CD4-positive, CD25-positive, alpha-beta regulatory T cell (primary cell): Measurements from ENCODE around the gene GNG3. TPM values are rescaled to one million over a fixed set of nuclear protein-coding genes. Genes with fewer than 3 reads are reported as not detected.
"Not testable (repeated sequence)": the region's sequence is repeated elsewhere in the genome, so short reads cannot be mapped to it uniquely, and the experiment has no call there.

Source experiments
- ATAC-seq, 2 donors: fragments of 150-1000 bp; cut with Tn5 transposase; one replicate each; pipeline ENCODE4 v1.10.0; 2021; ENCODE audit warnings: low read depth in 2 of 2, moderate number of reproducible peaks in 2 of 2, moderate library complexity in 1 of 2
- DNase-seq, 3 donors: peaks; one replicate each; pipeline versions ENCODE4 v3.0.0 to v3.0.0-alpha.2; 2012 to 2022; ENCODE audit warnings: mixed read lengths in 1 of 3
- H3K27ac ChIP-seq: one replicate; pipeline ENCODE4 v1.7.0; 2013; ENCODE audit warnings: mild to moderate bottlenecking, low read length; ENCODE audit not compliant: insufficient read depth, poor library complexity, severe bottlenecking
- H3K27me3 ChIP-seq: one replicate; pipeline ENCODE4 v1.7.0; 2013; ENCODE audit warnings: low read length; ENCODE audit not compliant: control insufficient read depth, insufficient read depth
- H3K36me3 ChIP-seq: one replicate; pipeline ENCODE4 v1.7.0; 2013; ENCODE audit warnings: mild to moderate bottlenecking, low read length, moderate library complexity; ENCODE audit not compliant: control insufficient read depth, insufficient read depth
- H3K4me1 ChIP-seq: 2 replicates; pipeline ENCODE4 v1.7.0; 2013; ENCODE audit warnings: mild to moderate bottlenecking, low read length; ENCODE audit not compliant: insufficient read depth, control insufficient read depth, poor library complexity, severe bottlenecking
- H3K4me3 ChIP-seq: one replicate; pipeline ENCODE4 v1.7.0; 2013; ENCODE audit warnings: low read depth, mild to moderate bottlenecking, low read length, moderate library complexity
- H3K9me3 ChIP-seq, 2 experiments: 1 replicate in 1 of 2; 2 replicates in 1 of 2; pipeline ENCODE4 v1.7.0; 2013; ENCODE audit warnings: low read length in 2 of 2, mild to moderate bottlenecking in 1 of 2, moderate library complexity in 1 of 2; ENCODE audit not compliant: control insufficient read depth in 2 of 2
- H3K27ac Mint-ChIP-seq, 3 donors: one replicate each; pipeline ENCODE4 v1.8.0; 2020 to 2022; ENCODE audit warnings: mild to moderate bottlenecking in 3 of 3, mixed read lengths in 3 of 3, moderate library complexity in 2 of 3
- H3K27me3 Mint-ChIP-seq: one replicate; pipeline ENCODE4 v1.8.0; 2022; ENCODE audit warnings: mild to moderate bottlenecking, mixed read lengths
- H3K36me3 Mint-ChIP-seq: one replicate; pipeline ENCODE4 v1.8.0; 2020; ENCODE audit warnings: mixed read lengths
- H3K4me1 Mint-ChIP-seq, 4 donors: one replicate each; pipeline ENCODE4 v1.8.0; 2020 to 2022; ENCODE audit warnings: mixed read lengths in 4 of 4, mild to moderate bottlenecking in 1 of 4
- H3K4me3 Mint-ChIP-seq, 4 donors: one replicate each; pipeline ENCODE4 v1.8.0; 2020 to 2022; ENCODE audit warnings: mild to moderate bottlenecking in 4 of 4, mixed read lengths in 4 of 4, moderate library complexity in 3 of 4
- H3K9me3 Mint-ChIP-seq, 7 donors: one replicate each; pipeline ENCODE4 v1.8.0; 2020 to 2022; ENCODE audit warnings: mixed read lengths in 7 of 7, mild to moderate bottlenecking in 3 of 7, moderate library complexity in 2 of 7
- polyA plus RNA-seq, 4 donors: library from polyadenylated mRNA; unstranded; fragments of 300-500 nt; fragmentation: Illumina TruSeq; gene quantifications; one replicate each; pipeline ENCODE4 v1.2.3, GENCODE V29; 2021
- total RNA-seq: library from RNA; stranded (reverse); gene quantifications from one replicate; pipeline ENCODE4 v1.2.3, GENCODE V29; 2022

Gene GNG3
- total and polyA plus RNA-seq, 5 donors from 2014 or later: 0.21 to 0.72 TPM; not detected in 3

- DNase-seq (no peak), ATAC-seq (no peak)
- peaks cover 16% of the 10 kb centered on the region for H3K36me3 ChIP-seq
- Mint-ChIP-seq H3K27ac (peak overlapping the region in 2 of 3 donors; percentile 90), H3K4me3 (peak overlapping the region; percentile 74 to 100 (median 98)), H3K36me3 (peaks cover 7% of the 10 kb centered on the region), H3K9me3 (no peaks in the 10 kb centered on the region), H3K27me3 (peaks cover 4% of the 10 kb centered on the region), H3K4me1 (peaks cover 8 to 80% (median 36%) of the 10 kb centered on the region in 4 donors)
- H3K27ac ChIP-seq: peak overlapping the region; percentile 24
- no peaks in the 10 kb centered on the region for H3K27me3 ChIP-seq
- H3K4me3 ChIP-seq: no peak overlapping the region
- H3K4me1 ChIP-seq: peaks cover 50% of the 10 kb centered on the region
- H3K9me3 ChIP-seq: no peaks in the 10 kb centered on the region
Observed at GRCh38 chr11:62669420-62670161, 37.9 kb upstream of the GNG3 start.

GRCh38 chr11:62671236-62671607 is 36.3 kb upstream of the GNG3 start:
- Histone ChIP-seq H3K4me3 (peak overlapping the region; percentile 91), H3K9me3 (no peaks in the 10 kb centered on the region), H3K27ac (peak overlapping the region; percentile 84), H3K36me3 (peaks cover 22% of the 10 kb centered on the region), H3K27me3 (no peaks in the 10 kb centered on the region), H3K4me1 (peaks cover 41% of the 10 kb centered on the region)
- no peaks in the 10 kb centered on the region for H3K27me3 Mint-ChIP-seq
- peak; percentile 27 to 32 for ATAC-seq
- H3K36me3 Mint-ChIP-seq: peaks cover 11% of the 10 kb centered on the region
- peak in 1 of 3 donors; percentile 71 for DNase-seq
- no peaks in the 10 kb centered on the region for H3K9me3 Mint-ChIP-seq
- H3K4me3 Mint-ChIP-seq: peak overlapping the region; percentile 97 to 100 (median 99)
- peaks cover 8 to 78% (median 34%) of the 10 kb centered on the region in 4 donors for H3K4me1 Mint-ChIP-seq
- H3K27ac Mint-ChIP-seq: peak overlapping the region; percentile 90 to 99 (median 98)

DNA sequence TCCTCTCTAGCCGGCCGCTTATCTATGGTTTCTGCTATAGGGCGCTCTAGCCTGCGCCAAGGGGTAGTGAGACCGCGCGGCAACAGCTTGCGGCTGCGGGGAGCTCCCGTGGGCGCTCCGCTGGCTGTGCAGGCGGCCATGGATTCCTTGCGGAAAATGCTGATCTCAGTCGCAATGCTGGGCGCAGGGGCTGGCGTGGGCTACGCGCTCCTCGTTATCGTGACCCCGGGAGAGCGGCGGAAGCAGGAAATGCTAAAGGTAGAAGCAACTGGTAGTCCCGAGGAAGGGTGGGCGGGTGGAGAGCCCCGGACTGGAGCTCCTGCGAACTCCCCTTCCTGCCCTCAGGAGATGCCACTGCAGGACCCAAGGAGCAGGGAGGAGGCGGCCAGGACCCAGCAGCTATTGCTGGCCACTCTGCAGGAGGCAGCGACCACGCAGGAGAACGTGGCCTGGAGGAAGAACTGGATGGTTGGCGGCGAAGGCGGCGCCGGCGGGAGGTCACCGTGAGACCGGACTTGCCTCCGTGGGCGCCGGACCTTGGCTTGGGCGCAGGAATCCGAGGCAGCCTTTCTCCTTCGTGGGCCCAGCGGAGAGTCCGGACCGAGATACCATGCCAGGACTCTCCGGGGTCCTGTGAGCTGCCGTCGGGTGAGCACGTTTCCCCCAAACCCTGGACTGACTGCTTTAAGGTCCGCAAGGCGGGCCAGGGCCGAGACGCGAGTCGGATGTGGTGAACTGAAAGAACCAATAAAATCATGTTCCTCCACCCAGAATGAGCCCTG is 35.7 kb upstream of the GNG3 start, which contains the start of the genes LBHD1 and UQCC3:
Gene LBHD1, minus strand, starts transcription at position 660 of the 782 bp plus-strand sequence. CDS start 2,236 bp downstream, outside the sequence.
Gene UQCC3, plus strand, starts transcription at position 66 of the 782 bp plus-strand sequence. Its CDS starts 73 bp downstream, at position 139.
- peaks cover 41% of the 10 kb centered on the region for H3K4me1 ChIP-seq
- Mint-ChIP-seq H3K27me3 (no peaks in the 10 kb centered on the region), H3K9me3 (no peaks in the 10 kb centered on the region), H3K36me3 (peaks cover 13% of the 10 kb centered on the region), H3K27ac (peak within 1 kb of the TSS; percentile 90 to 99 (median 98)), H3K4me3 (peak within 1 kb of the TSS; percentile 97 to 100 (median 99)), H3K4me1 (peaks cover 8 to 74% (median 33%) of the 10 kb centered on the region in 4 donors)
- DNase-seq (peak; percentile 63 to 92 (median 72)), ATAC-seq (peak; percentile 71 to 75)
- no peaks in the 10 kb centered on the region for H3K27me3 ChIP-seq
- H3K27ac ChIP-seq: peak within 1 kb of the TSS; percentile 84
- no peaks in the 10 kb centered on the region for H3K9me3 ChIP-seq
- peaks cover 26% of the 10 kb centered on the region for H3K36me3 ChIP-seq
- peak within 1 kb of the TSS; percentile 91 for H3K4me3 ChIP-seq

GRCh38 chr11:62673196-62673525 is 34.3 kb upstream of the GNG3 start:
- Mint-ChIP-seq H3K4me1 (peaks cover 8 to 74% (median 35%) of the 10 kb centered on the region in 4 donors), H3K27ac (peak overlapping the region in 2 of 3 donors; percentile 82 to 93), H3K4me3 (peak overlapping the region; percentile 83 to 100 (median 98)), H3K36me3 (peaks cover 24% of the 10 kb centered on the region), H3K9me3 (no peaks in the 10 kb centered on the region), H3K27me3 (no peaks in the 10 kb centered on the region)
- Histone ChIP-seq H3K27me3 (no peaks in the 10 kb centered on the region), H3K36me3 (peaks cover 30% of the 10 kb centered on the region), H3K4me1 (peaks cover 42% of the 10 kb centered on the region), H3K9me3 (no peaks in the 10 kb centered on the region), H3K27ac (peak overlapping the region; percentile 84), H3K4me3 (peak overlapping the region; percentile 22)
- ATAC-seq (no peak), DNase-seq (no peak)

GRCh38 chr11:62675415-62675814 is 32.1 kb upstream of the GNG3 start:
- H3K36me3 Mint-ChIP-seq: peaks cover 21% of the 10 kb centered on the region
- peaks cover 4 to 69% (median 35%) of the 10 kb centered on the region in 4 donors for H3K4me1 Mint-ChIP-seq
- not testable (repeated sequence) for DNase-seq, H3K27ac Mint-ChIP-seq, H3K27me3 ChIP-seq, H3K27me3 Mint-ChIP-seq, ATAC-seq, H3K27ac ChIP-seq, H3K4me3 ChIP-seq, H3K9me3 ChIP-seq, H3K9me3 Mint-ChIP-seq
- Histone ChIP-seq H3K36me3 (peaks cover 27% of the 10 kb centered on the region), H3K4me1 (peaks cover 50% of the 10 kb centered on the region)
- peak overlapping the region in 3 of 4 donors; percentile 5 to 97 (median 88) for H3K4me3 Mint-ChIP-seq

DNA sequence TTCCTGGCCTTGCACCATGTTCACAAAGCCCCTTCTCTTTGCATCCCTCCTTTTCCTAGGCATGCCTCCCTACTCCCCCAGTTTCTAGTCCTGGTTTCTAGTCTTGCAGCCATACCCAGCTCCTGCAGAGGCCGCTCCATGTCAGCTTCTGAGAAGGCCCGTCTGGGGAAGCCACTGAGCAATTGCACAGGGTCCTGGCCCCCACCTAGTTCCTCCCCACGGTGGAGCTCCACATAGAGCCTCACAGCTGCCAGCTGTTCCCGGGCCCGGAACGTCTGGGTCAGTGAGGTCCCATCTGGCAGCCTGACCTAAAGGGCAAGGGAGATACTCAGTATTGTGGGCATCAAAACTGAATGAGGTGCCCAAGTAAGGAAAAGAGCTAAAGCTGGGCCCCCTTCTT is 30.8 kb upstream of the GNG3 start:
- Mint-ChIP-seq H3K9me3 (no peaks in the 10 kb centered on the region), H3K4me1 (peaks cover 5 to 62% (median 33%) of the 10 kb centered on the region in 4 donors), H3K27me3 (no peaks in the 10 kb centered on the region), H3K27ac (peak overlapping the region in 2 of 3 donors; percentile 29 to 37), H3K4me3 (peak overlapping the region; percentile 27 to 97 (median 92)), H3K36me3 (peaks cover 19% of the 10 kb centered on the region)
- Histone ChIP-seq H3K4me3 (no peak overlapping the region), H3K27ac (peak overlapping the region; percentile 33), H3K4me1 (peaks cover 45% of the 10 kb centered on the region), H3K27me3 (no peaks in the 10 kb centered on the region), H3K9me3 (no peaks in the 10 kb centered on the region), H3K36me3 (peaks cover 27% of the 10 kb centered on the region)
- ATAC-seq (no peak), DNase-seq (no peak)

DNA sequence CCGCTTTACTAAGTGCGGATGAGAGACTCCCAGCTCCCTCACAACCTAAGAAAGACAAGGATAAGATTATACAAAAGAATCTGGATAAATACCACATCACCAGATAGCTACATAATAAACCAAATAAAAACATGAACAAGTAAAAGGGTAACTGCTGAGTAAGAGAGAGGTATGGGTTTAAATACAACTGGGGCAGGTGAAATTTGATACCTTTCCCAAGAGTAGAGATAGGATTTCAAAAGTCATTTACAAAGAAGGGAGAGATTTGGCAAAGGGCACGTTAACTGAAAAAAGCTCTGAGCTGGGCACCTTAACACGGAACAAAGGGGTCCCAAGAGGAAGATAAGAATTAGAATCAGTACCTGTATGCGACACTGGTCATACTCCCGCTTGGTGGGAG is 30.3 kb upstream of the GNG3 start:
- Mint-ChIP-seq H3K9me3 (no peaks in the 10 kb centered on the region), H3K27me3 (no peaks in the 10 kb centered on the region), H3K4me3 (peak overlapping the region; percentile 91 to 97 (median 94)), H3K36me3 (peaks cover 18% of the 10 kb centered on the region), H3K27ac (peak overlapping the region; percentile 37 to 96 (median 71)), H3K4me1 (peaks cover 5 to 60% (median 32%) of the 10 kb centered on the region in 4 donors)
- Histone ChIP-seq H3K4me3 (no peak overlapping the region), H3K9me3 (no peaks in the 10 kb centered on the region), H3K27me3 (no peaks in the 10 kb centered on the region), H3K36me3 (peaks cover 27% of the 10 kb centered on the region), H3K4me1 (peaks cover 41% of the 10 kb centered on the region), H3K27ac (peak overlapping the region; percentile 95)
- DNase-seq (no peak), ATAC-seq (no peak)
